HuH-7.5 (cell line): ENCODE data around the gene ARID3A.

Source experiments
- DNase-seq: peaks from one replicate; pipeline ENCODE4 v3.0.0; 2011; ENCODE audit warnings: low spot score

The ARID3A gene

DNA sequence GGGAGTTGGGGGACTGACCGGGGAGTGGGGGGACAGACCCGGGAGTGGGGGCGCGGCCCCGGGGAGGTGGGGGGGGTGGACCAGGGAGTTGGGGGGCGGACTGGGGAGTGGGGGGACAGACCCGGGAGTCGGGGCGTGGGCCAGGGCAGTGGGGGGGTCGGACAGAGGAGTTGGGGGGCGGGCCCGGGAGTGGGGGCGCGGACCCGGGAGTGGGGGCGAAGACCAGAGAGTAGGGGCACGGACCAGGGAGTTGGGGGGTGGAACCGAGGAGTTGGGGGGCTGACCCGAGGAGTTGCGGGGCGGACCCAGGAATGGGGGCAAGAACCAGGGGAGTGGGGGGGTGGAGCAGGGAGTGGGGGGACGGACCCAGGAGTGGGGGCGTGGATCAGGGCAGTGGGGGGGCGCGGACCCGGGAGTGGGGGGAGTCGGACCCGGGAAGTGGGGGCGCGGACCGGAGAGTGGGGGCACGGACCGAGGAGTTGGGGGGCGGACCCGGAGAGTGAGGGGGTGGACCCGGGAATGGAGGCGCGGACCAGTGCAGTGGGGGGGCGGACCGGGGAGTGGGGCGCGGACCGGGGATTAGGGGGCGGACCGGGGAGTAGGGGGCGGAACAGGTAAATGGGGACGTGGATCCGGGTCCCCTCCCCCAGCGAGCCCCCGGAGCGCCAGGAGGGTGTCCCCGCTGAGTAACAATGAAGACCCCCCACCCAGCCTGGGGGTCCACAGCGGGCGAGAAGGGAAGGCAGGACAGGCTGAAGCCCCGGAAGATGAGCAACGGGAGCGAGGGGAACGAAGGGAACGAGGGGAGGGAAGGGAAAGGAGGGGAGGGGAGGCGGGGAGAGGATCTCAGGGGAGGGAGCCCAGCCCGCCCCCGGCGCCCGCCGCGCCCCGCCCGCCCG lies 13.4 kb upstream of the ARID3A start:
- DNase-seq, result peak; percentile 89

GRCh38 chr19:913080-913748 lies 12.6 kb upstream of the ARID3A start, which contains the start of gene R3HDM4:
TSS of gene R3HDM4 (minus strand) at chr19:913219. CDS start at chr19:913157, 62 bp downstream.
- peak; percentile 94 for DNase-seq

- DNase-seq, result no peak
Observed at GRCh38 chr19:916645-917322, 9.1 kb upstream of the ARID3A start.

DNA sequence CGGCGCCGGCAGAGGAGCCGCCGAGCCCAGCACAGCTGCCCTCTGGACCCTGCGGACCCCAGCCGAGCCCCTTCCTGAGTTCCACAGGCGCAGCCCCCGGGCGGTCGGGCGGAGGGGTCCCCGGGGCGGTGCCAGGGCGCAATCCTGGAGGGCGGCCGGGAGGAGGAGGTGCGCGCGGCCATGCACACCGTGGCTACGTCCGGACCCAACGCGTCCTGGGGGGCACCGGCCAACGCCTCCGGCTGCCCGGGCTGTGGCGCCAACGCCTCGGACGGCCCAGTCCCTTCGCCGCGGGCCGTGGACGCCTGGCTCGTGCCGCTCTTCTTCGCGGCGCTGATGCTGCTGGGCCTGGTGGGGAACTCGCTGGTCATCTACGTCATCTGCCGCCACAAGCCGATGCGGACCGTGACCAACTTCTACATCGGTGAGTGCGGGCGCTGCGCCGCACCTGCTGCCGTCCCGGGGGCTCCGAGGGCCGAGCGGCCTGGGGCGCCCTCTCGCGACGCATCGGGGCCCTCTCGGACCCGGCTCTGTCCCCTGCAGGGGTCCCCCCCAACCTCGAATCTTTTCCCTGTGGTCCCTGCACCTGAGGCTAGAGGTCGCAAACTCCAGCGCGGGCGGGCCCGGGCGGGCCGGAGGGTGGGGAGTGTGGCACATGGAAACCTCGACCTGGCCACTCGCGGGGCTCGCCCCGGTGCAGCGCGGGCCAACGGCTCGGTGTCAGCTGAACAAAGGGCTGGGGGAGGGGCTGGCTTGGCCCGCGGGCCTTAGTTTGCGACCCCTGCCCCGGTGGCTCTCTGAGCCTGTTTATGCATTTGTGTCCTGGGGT lies 8.3 kb upstream of the ARID3A start, which contains the start of gene KISS1R:
Gene KISS1R, plus strand, starts transcription at position 11 of the 829 bp plus-strand sequence. Its CDS starts 170 bp downstream, at position 181.
- DNase-seq, result peak; percentile 94

- no peak for DNase-seq
Observed at GRCh38 chr19:918152-918437, 7.7 kb upstream of the ARID3A start.

- no peak for DNase-seq
Observed at GRCh38 chr19:918481-919198, 7.2 kb upstream of the ARID3A start.

DNA sequence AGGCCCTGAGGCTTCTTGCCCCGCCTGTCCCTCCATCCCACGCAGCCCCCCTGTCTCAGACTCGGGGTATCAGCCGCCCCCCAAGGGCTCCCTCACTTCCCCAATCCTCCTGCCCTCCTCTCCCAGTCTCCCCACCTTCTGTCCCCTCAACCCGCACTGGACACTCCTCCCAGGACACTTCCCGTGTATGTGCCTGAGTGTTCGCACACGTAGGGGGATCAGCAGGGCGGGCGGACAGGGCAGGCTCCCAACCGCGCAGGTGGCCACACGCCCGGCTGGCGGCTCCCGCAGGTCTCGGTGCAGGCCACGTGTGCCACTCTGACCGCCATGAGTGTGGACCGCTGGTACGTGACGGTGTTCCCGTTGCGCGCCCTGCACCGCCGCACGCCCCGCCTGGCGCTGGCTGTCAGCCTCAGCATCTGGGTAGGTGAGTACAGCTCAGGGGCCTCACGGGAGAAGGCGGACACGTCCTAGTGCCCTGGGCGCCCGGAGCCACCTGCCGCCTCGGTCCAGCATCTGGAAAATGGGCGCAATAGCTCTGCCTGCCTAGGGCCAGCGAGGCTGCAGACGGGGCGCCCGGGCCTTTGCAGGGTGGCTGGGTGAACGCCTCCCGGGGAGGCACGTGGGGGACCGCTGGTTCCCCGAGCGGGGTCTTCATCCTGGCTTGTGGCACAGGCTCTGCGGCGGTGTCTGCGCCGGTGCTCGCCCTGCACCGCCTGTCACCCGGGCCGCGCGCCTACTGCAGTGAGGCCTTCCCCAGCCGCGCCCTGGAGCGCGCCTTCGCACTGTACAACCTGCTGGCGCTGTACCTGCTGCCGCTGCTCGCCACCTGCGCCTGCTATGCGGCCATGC lies 6.4 kb upstream of the ARID3A start:
- DNase-seq, result peak; percentile 59

DNA sequence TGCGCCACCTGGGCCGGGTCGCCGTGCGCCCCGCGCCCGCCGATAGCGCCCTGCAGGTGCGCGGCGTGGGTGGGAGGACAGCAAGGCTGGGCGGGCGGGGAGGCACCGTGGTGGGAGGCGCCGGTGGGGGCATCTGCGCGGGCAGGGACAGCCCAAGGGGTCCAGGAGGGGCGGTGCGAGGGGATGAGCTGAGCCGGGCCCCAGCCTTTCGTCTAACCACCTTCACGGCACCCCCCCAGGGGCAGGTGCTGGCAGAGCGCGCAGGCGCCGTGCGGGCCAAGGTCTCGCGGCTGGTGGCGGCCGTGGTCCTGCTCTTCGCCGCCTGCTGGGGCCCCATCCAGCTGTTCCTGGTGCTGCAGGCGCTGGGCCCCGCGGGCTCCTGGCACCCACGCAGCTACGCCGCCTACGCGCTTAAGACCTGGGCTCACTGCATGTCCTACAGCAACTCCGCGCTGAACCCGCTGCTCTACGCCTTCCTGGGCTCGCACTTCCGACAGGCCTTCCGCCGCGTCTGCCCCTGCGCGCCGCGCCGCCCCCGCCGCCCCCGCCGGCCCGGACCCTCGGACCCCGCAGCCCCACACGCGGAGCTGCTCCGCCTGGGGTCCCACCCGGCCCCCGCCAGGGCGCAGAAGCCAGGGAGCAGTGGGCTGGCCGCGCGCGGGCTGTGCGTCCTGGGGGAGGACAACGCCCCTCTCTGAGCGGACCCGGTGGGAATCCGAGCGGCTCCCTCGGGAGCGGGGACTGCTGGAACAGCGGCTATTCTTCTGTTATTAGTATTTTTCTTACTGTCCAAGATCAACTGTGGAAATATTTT lies 5.6 kb upstream of the ARID3A start:
- DNase-seq, result peak; percentile 95

DNA sequence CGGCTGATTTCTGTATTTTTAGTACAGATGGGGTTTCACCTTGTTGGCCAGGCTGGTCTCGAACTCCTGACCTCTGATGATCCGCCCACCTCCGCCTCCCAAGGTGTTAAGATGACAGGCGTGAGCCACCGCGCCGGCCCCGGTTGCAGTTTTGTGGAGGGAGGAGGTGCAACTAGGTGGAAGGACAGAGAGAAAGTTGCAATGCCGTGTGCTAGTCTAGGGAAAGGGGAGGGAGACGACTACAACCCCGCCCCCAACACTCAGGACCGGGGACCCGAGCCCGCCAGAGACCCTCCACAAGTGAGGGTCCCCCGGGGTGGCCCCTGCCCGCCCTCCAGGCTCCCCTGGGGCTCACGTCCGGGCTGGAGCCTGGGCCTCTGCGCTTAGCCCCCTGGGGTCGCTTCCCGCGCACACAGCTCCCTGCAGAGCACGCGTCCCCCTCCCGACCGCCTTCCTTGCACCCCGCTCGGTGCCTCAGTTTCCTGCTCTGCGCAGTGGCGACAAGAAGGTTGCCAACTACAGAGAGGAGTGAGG lies 1.2 kb upstream of the ARID3A start:
- DNase-seq, result peak; percentile 83

DNA sequence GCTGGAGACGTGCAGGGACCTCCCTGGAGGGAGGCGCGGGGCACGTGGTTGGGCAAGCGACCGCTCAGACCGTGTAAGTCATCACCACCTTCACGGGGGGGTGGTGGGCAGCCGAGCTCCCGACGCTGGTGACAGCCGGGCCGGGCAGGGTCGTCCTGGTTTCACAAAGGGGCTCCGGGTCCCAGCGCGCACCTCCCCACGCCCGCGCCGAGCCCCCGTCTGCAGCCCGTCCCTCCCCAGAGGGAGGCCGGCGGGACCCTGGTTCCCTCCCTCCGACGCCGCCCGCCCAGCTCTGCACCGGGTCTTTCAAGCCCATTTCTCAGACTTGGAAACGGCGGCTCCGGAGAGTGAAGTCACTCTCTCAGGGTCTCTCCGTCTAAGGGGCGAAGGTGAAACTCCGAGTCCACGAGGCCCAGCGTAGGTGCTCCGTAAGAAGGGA lies 729 bp upstream of the ARID3A start:
- DNase-seq, result peak; percentile 82

DNA sequence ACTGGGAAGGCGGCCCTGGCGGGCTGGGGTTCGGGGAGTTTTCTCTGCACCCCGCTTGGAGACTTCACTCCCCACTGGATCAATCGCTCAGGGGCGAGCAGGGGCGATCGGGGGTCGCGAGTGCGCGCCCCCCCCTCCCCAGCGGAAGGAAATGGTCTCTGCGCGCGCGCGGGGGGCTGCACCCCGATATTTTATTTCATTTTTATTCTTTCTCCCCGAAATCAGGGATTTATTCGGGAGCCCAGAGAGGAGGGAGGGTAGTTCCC lies 421 bp downstream of the ARID3A start:
- DNase-seq, result no peak

DNA sequence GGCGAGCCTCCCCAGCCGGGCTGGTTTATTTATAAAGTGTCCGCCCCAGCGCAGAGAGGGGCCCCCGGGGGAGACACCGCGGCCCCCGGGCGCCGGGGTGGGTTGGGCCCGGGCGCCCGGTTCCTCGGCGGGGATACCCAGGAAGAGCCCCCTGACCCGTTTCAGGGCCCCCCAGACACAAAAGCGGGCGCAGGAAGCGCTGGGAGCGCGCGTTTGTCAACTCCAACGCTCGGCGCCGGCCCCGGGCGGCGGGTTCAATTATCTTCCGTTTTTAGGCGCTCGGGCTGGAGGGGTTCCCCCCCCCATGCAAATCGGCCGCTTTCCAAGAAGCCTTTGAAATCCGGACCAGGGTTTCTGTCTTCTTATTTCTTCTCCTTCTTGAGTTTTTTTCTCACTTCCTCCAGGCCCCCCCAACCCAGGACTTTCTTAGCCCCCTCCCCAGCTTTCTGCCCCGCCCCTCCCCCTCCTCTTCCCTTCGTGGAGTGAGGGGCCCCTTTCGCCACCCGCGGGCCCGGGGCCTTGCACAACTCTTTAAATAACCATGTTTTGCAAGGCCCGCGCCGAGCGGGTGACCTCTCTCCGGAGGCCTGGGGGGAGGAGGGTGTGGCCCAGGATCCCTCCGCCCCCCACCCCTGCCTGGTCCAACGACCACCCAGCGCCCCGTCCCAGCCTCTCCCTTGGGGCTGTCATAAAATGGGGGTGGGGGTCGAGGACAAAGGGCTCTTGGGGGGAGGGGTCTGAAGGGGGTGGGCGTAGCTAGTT lies 935 bp downstream of the ARID3A start:
- peak; percentile 97 for DNase-seq

- peak; percentile 92 for DNase-seq
Observed at GRCh38 chr19:927351-927779, 1.5 kb downstream of the ARID3A start.

DNA sequence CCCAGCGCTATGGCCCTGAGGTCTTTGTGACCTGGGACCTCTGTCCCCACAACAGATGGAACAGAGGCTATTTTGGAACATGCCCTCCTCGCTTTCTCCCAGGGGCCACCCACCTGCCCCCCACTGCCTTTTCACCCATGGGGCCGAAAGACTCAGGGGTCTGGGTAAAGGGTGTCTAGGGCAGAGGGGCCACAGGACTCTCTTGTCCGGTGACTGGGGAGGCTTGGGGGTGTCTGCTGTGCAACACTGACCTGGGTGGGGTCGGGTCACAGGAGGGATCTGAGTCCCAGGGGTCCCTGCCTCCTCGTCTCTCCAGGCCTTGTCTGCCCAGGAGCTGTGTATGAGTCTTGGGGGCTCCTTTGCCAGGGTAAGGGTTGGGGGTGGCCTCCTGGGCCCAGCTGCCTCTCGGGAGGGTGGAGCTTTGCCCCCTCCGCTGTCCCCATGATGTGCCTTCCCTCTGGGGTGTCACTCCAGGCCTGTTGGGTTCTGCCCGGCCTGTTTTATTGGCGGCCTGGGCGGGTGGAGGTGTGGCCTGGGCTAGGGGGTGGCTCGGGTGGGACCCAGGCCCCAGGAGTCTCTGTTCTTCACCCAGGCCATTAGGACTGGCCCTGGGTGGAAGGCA lies 2.1 kb downstream of the ARID3A start:
- peak; percentile 81 for DNase-seq

- peak; percentile 93 for DNase-seq
Observed at GRCh38 chr19:928471-929202, 2.8 kb downstream of the ARID3A start.

DNA sequence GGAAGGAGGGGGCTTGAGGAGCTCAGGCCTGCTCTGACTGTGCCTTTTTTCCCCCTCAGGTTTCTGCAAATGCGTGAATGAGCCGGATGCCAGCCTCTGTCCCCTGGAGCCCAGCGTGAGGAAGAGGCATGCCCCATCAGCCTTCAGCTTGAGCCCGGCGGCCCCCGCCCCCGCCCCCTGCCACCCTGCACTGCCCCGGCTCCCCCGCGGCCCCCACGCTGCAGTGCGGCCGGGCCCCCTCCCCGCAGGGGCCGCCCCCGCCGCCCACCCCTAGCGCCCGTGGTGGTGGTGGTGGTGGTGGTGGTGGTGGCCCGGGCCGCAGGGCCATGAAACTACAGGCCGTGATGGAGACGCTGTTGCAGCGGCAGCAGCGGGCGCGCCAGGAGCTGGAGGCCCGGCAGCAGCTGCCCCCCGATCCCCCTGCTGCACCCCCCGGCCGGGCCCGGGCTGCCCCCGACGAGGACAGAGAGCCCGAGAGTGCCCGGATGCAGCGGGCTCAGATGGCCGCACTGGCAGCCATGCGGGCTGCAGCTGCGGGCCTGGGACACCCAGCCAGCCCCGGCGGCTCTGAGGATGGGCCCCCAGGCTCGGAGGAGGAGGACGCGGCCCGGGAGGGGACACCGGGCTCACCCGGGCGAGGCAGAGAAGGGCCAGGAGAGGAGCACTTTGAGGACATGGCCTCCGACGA lies 3.5 kb downstream of the ARID3A start:
- no peak for DNase-seq

DNA sequence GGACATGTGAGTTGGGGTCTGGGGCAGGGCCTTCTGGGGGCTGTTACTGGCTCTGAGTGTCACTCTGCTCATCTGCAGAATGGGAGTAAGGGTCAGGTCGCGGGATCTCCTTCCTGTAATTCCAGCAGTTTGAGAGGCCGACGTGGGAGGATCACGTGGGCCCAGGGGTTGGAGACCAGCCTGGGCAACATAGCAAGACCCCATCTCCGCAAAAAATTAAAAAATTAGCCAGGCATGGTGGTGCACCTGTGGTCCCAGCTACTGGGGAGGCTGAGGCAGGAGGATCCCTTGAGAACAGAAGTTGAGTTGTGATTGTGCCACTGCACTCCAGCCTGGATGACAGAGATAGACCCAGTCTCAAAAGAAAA lies 4.0 kb downstream of the ARID3A start:
- DNase-seq, result no peak
